Measurements from ENCODE around the gene LRRC4. TPM values are rescaled to one million over a fixed set of nuclear protein-coding genes. Genes with fewer than 3 reads are reported as not detected.

LRRC4 gene
- total RNA-seq, 1 experiment from 2014 or later = 0.26 TPM

GRCh38 chr7:128055637-128056036 is 24.4 kb upstream of the LRRC4 start:
- H3K79me2 ChIP-seq (ENCODE audit: low read length) = no peaks in the 10 kb centered on the region
- ATAC-seq (no peak), DNase-seq (no peak)
- H3K9ac ChIP-seq (ENCODE audit: low read length) = no peak overlapping the region
- no peak overlapping the region for H3K4me2 ChIP-seq (ENCODE audit: low read length)
- CTCF ChIA-PET = no interaction called here
- no peak overlapping the region for H2AFZ ChIP-seq (ENCODE audit: low read length)
- no peaks in the 10 kb centered on the region for H4K20me1 ChIP-seq (ENCODE audit: low read length)
- H3F3A ChIP-seq (ENCODE audit: low read length, unreplicated experiment) = no peaks in the 10 kb centered on the region
- H3K27ac ChIP-seq (ENCODE audit: low read length) = no peak overlapping the region
- no peaks in the 10 kb centered on the region for H3K9me3 ChIP-seq (ENCODE audit: low read length)
- H3K9me2 ChIP-seq (replicated peaks; ENCODE audit: low read length) = no peaks in the 10 kb centered on the region
- TF ChIP-seq EZH2 (IDR thresholded peaks at IDR 0.05; ENCODE audit: low read length, unreplicated experiment) (no peak), EZH2phosphoT487 (IDR thresholded peaks at IDR 0.05; ENCODE audit: borderline replicate concordance, low read length) (no peak)
- TF ChIP-seq, protein P1, sequence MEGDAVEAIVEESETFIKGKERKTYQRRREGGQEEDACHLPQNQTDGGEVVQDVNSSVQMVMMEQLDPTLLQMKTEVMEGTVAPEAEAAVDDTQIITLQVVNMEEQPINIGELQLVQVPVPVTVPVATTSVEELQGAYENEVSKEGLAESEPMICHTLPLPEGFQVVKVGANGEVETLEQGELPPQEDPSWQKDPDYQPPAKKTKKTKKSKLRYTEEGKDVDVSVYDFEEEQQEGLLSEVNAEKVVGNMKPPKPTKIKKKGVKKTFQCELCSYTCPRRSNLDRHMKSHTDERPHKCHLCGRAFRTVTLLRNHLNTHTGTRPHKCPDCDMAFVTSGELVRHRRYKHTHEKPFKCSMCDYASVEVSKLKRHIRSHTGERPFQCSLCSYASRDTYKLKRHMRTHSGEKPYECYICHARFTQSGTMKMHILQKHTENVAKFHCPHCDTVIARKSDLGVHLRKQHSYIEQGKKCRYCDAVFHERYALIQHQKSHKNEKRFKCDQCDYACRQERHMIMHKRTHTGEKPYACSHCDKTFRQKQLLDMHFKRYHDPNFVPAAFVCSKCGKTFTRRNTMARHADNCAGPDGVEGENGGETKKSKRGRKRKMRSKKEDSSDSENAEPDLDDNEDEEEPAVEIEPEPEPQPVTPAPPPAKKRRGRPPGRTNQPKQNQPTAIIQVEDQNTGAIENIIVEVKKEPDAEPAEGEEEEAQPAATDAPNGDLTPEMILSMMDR (conservative IDR thresholded peaks at IDR 0.05; ENCODE audit: low read depth, low read length) = no peak
- intact Hi-C loops (cut with micrococcal nuclease) = no loop called here
- no TSS peak for BruUV-seq (replicated peaks)
- H3K27me3 ChIP-seq (ENCODE audit: low read length) = no peaks in the 10 kb centered on the region
- no peak overlapping the region for H3K4me3 ChIP-seq (ENCODE audit: low read length)
- POLR2A ChIA-PET (ENCODE audit: unreplicated experiment) = interaction anchor here (0.9 kb wide), 1 partner anchor 532 kb away, joined by 6 read pairs; no protein-coding TSS in a partner anchor
- no peaks in the 10 kb centered on the region for H3K4me1 ChIP-seq (ENCODE audit: insufficient read depth, low read length)
- H3K36me3 ChIP-seq (ENCODE audit: low read depth, low read length) = no peaks in the 10 kb centered on the region; the same call in 1 of the 2 replicates

GRCh38 chr7:128054511-128054910 is 23.3 kb upstream of the LRRC4 start:
- no TSS peak for BruUV-seq (replicated peaks)
- ATAC-seq (no peak), DNase-seq (no peak)
- TF ChIP-seq, protein P1 (conservative IDR thresholded peaks at IDR 0.05; ENCODE audit: low read depth, low read length) = no peak
- TF ChIP-seq EZH2 (IDR thresholded peaks at IDR 0.05; ENCODE audit: low read length, unreplicated experiment) (no peak), EZH2phosphoT487 (IDR thresholded peaks at IDR 0.05; ENCODE audit: borderline replicate concordance, low read length) (no peak)
- H3K4me2 ChIP-seq (ENCODE audit: low read length) = no peak overlapping the region
- ChIA-PET CTCF (no interaction called here), POLR2A (ENCODE audit: unreplicated experiment) (no interaction called here)
- H3K36me3 ChIP-seq (ENCODE audit: low read depth, low read length) = no peaks in the 10 kb centered on the region; the same call in 1 of the 2 replicates
- H3K9me2 ChIP-seq (replicated peaks; ENCODE audit: low read length) = no peaks in the 10 kb centered on the region
- no peak overlapping the region for H3K4me3 ChIP-seq (ENCODE audit: low read length)
- no peaks in the 10 kb centered on the region for H3K27me3 ChIP-seq (ENCODE audit: low read length)
- no peaks in the 10 kb centered on the region for H3F3A ChIP-seq (ENCODE audit: low read length, unreplicated experiment)
- intact Hi-C loops (cut with micrococcal nuclease) = no loop called here
- H3K9ac ChIP-seq (ENCODE audit: low read length) = no peak overlapping the region
- no peaks in the 10 kb centered on the region for H3K9me3 ChIP-seq (ENCODE audit: low read length)
- no peaks in the 10 kb centered on the region for H4K20me1 ChIP-seq (ENCODE audit: low read length)
- no peak overlapping the region for H3K27ac ChIP-seq (ENCODE audit: low read length)
- H3K4me1 ChIP-seq (ENCODE audit: insufficient read depth, low read length) = no peaks in the 10 kb centered on the region
- H2AFZ ChIP-seq (ENCODE audit: low read length) = no peak overlapping the region
- no peaks in the 10 kb centered on the region for H3K79me2 ChIP-seq (ENCODE audit: low read length)

- Histone ChIP-seq H3K4me1 (ENCODE audit: insufficient read depth, low read length) (no peaks in the 10 kb centered on the region), H4K20me1 (ENCODE audit: low read length) (no peaks in the 10 kb centered on the region)
Observed at GRCh38 chr7:128053991-128054390, 22.8 kb upstream of the LRRC4 start.

More at GRCh38 chr7:128053991-128054390, 22.8 kb upstream of the LRRC4 start:
- Histone ChIP-seq H3K9me2 (replicated peaks; ENCODE audit: low read length) (no peaks in the 10 kb centered on the region), H3K36me3 (ENCODE audit: low read depth, low read length) (no peaks in the 10 kb centered on the region; the same call in 1 of the 2 replicates), H3K79me2 (ENCODE audit: low read length) (no peaks in the 10 kb centered on the region), H3K27ac (ENCODE audit: low read length) (no peak overlapping the region), H3K4me3 (ENCODE audit: low read length) (no peak overlapping the region), H3K4me2 (ENCODE audit: low read length) (no peak overlapping the region), H3K9me3 (ENCODE audit: low read length) (no peaks in the 10 kb centered on the region), H3K9ac (ENCODE audit: low read length) (no peak overlapping the region), H3F3A (ENCODE audit: low read length, unreplicated experiment) (no peaks in the 10 kb centered on the region), H3K27me3 (ENCODE audit: low read length) (no peaks in the 10 kb centered on the region), H2AFZ (ENCODE audit: low read length) (no peak overlapping the region)
- TF ChIP-seq EZH2phosphoT487 (IDR thresholded peaks at IDR 0.05; ENCODE audit: borderline replicate concordance, low read length) = no peak
- TF ChIP-seq, protein P1 (conservative IDR thresholded peaks at IDR 0.05; ENCODE audit: low read depth, low read length) = no peak
- TF ChIP-seq EZH2 (IDR thresholded peaks at IDR 0.05; ENCODE audit: low read length, unreplicated experiment) = no peak
- intact Hi-C loops (cut with micrococcal nuclease) = no loop called here
- ChIA-PET CTCF (no interaction called here), POLR2A (ENCODE audit: unreplicated experiment) (no interaction called here)
- no TSS peak for BruUV-seq (replicated peaks)
- ATAC-seq = no peak
- DNase-seq = no peak
